Amniotic stem cell (primary cell): ENCODE data around the gene MYO1B.

Experiments
- DNase-seq: peaks from one replicate; lab custom pipeline; 2025; lab: John Stamatoyannopoulos, UW

Gene MYO1B

DNA sequence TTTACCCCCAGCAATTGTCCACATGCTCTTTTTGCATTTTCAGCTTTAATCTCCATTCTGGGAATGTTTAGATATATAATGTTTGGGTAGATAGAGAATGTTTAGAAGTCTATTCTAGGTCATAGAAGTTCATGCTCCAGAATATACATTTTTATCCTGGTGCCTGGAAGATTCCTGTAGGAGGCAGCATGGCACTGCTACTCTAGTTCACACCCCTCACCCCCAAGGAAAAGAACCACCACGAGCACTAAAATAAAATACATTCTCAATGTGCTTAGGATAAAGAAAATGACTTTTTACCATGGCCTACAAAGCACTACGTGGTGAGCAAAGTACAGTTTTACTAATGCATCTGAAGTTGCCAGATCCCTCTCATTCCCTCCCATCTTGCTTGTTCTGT, 53.8 kb downstream of the MYO1B start:
- no peak for DNase-seq

DNA sequence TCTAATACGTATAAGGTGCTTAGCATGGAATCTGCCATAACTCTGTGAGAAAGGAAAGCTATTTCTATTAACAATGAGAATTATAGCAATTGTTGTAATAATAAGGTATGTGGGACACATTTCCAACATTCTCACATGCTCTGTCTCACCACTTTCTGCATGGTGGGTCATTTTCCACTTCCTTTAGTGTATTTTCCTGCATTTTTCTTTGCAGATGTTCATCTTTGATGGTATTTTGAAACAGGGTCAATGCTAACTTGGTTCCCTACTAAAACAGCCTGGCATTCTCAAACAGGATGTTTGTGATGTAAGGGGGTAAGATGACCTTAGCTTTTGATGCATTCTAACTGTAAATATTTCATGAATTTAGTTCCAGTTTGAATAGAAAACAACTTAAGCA, 54.7 kb downstream of the MYO1B start:
- no peak for DNase-seq

DNA sequence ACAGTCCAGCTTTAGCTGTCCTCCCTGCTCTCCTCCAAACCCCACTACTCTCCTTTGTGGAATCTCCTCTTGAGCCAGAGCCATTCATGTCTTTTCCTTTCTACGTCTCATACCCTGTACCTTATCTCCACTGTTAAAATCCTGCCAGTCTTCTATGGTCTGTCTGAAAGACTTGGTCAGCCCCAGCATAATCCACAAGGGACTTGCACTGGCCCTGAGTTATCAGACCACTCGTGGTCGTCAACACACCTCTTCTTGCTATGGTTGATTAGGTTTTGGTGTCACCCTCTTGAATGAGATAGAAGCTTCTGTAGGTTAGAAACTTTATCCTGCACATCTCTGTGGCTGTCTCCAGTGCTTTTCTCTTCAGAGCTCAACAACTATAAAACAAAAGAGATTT, 56.8 kb downstream of the MYO1B start:
- DNase-seq: no peak

DNA sequence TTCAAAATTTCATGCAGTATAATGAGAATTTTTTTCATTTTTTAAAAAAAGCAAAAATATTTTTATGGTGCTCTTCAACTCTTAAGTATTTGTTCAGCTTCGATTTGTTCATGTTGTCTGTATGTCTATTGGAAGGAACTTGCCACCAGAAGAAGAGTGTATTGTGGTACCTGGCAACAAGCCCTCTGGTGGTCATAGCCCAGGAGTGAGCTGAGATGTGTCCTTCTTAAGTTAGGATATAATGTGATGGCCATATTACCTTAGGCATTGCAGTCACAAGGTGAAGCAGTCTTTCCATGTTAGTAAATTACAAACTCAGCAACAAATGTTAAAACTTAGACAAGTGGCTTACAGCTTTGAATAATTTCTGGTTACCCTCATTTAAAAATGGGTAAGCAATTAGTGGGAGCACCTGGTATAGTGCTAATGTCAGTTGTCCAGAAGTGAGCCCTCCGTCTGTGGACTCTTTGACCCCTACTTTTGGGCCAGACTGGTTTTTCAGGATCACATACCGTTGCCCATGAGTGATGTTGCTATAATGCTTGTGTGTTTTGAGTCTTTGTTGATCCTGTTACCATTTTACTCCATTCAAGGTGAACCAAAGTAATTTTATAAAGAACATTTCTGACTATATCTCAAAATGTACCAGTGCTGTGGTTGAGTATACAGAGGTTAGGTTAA, 57.4 kb downstream of the MYO1B start:
- DNase-seq: no peak

DNA sequence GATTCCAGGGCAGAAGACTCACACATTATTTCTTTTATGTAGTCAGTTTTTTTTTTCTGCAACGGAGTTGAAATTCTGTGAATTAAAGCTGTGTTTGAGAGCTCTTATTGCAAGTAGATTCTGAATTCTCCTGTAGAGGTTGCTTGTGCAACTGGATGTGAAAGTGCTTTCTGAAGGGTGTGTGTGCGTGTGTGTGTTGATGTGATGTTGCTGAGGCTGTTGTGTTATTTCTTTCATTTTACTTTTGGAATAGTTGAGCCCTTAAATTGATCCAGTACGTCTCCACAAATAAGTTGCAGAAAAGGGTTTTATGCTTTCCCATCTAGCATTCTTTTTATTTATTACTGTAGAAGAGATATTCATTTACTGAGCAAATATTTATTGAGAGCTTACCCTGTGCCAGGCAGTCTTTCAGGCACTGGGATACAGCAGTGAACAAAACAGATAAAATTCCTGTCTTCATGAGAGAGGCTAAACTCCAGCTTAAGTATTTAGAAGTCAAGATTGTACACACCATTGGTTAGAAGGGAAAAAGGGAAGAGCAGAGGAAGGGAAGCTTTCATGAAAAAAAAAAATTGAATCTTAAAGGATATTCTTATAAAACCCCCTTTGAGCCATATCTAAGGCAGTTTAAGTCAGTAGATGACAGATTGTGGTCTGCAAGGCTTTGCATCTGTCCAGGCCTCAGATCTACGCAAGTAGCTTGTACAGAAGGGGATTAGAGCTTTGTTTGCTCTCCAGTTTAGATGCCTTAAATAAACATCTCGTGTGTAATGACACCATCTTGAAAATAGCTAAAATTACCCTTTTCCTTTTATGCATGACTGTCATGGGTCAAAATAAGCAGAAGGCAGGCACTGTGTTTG, 58.2 kb downstream of the MYO1B start:
- no peak for DNase-seq

DNA sequence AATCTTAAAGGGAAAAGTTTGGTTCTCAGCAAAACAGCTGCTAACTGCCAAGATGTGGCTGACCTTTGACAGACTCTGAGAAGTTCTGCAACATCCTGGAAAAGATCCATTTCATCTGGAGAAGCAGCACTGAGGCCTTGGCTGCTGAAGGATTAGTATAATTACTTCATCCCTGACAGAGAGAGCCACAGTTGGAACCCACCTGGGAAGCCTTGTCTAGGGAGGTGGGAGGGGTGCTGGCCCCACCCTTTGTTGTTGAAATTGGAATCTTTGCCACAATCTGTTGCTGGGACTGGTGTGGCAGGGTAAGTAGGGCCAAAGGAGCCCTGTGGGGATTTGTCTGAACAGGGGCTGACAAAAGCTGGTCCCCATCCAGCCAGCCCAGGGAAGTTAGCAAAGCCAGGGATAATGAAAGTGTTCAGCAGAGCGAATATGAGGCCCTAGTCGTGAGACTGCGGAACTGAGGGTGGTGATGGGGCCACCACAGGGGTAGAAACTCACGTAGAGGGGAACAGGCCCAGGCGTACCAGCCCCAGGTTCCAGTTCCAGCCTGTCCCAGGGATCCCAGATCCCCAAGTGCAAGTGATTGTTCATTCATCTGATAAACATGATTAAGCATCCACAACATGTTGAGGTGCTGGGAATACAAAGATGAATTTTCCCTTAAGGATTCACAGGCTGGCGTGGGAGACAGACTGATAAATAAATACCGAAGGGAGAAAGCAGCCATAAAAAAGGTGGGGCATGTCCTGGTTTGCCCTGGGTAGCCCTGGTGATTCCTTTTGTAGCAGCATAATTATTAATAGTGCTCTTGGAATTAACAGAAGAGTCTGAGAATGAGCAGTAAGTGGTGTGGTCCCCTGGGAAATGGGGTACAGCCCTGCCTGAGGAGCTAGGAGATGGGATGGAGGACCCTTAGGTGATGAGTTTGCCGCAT, 60.0 kb downstream of the MYO1B start:
- DNase-seq: no peak

DNA sequence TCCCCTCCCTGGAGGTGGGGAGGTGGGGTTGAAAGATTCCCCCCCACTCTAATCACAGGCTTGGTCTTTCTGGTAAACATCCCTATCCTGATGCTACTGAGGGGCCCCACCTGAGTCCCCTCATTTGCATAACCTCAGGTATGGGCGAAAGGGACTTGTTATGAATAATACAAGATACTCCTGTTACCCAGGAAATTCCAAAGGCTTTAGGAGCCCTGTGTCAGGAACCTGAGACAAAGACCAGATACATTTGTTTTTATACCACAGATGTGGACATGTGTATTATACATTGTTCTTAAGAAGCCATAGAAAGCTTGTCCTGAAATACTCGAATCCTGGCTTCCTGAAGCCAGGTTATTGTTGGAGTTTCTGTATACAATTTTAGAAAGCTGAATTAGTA, 62.8 kb downstream of the MYO1B start:
- no peak for DNase-seq

DNA sequence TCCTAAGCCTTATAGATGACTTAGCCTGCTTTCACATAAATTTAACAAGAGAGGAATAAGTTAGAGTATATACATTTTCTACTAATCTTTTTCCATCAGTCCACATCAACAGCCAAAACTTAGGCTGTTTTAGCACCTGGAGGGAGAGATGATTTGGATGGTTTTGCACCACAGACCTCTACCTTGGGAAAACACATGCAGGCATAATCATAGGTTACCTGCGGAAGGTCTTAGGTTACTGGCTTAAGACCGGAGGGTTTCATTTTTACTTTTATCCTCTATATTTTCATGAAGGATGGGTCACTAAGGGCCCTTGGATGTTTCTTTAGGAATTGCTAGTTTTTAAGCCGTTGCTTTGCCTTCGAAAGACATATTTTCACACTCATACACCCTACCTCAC, 66.0 kb downstream of the MYO1B start:
- DNase-seq: no peak

DNA sequence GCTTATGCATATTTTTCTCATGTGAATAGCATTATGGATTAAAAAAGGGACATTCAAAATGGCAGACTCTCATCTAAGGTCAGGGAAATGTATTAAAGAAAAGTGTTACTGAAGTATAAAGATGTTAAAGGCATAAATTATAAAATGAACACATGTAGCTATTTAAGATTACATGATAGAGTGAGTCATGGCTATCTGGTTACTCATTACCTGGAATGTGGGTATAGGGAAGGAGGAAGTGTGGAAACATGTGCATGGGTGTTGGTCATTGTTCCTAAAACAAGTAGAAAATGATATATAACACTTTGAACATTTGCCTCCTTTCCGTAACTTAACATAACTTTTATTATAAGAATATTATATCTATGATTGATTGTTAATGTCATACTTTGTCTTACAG, 66.4 kb downstream of the MYO1B start:
- DNase-seq: no peak

DNA sequence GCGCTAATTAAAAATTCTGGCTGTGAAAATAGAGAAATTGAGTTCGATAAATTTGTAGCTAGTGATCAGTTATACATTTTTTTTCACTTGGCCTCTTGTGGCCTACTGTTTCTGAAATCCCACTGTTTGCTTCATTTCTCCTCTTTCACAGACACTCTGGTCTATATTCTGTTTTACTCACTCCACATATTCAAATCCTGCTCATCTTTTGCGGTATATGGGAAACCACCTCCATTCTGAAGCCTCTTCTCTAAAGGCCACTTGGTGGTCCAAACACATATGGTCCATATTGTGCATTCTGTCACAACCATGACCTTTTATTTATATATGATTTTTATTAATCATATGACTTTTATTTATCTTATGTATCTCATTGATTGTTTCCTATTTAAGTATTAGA, 67.0 kb downstream of the MYO1B start:
- no peak for DNase-seq

DNA sequence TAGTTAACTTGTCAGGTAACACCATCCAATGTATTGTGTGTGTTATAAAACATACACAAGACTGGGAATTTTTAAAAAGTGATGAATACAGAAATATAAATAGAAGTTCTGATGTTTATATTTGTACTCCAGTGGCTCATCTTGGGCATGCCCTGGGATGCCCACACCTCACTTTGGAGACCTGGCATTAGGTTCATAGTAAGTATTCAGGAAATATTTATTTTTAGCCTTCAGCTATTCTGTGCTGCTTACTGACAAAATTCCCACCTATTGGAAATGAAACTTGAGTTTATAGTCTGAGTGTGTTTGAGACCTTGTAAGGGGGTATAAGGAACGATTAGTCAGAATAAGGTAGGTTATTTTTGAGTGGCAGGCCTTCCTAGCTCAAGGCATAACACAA, 67.5 kb downstream of the MYO1B start:
- DNase-seq: no peak

DNA sequence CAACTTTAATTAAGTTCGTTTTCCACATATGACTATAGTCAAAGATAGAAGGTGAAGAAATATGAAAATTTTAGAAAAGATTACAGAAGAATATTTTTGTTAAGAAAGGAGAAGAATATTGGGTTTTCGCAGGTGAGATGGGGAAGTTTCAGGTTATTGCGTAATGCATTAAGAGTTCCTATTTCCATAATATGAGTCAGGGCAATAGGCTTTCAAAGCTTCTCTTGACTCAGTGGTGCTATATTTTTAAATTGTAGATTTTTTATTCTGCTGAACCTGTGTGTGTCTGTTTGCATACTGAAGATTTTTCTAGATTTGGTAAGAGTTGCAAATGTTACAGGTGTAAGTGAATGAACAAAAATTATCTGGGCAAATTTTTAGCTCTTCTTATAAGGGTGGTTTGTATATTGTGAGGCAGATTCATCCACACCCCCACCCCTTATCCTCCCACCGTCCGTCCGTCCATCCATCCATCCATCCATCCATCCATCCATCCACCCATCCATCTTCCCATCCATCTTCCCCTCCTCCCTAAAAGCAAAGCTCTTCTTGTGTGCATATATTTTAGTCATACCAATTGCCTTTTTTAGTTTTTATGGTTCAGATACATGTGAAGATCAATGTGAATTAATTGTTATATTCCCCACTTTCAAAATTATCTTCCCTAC, 69.6 kb downstream of the MYO1B start:
- no peak for DNase-seq

DNA sequence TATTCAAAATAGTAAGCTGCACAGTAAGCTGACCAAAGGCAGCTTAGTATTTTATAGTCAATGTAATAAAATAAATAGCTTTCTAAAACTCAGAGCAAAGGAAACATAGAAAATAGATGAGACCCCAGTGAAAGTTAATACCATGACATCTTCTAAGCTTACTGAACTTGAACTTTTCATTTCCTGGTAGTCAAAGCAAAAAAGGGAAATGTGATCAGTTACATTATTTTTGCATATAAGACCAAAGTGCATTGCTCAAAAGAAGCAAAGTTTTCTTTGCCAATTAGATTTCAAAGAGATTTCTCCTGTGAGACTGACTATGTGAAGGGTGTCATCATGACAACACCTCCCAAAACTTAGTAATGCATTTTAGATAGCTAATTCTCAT, 70.2 kb downstream of the MYO1B start:
- no peak for DNase-seq

DNA sequence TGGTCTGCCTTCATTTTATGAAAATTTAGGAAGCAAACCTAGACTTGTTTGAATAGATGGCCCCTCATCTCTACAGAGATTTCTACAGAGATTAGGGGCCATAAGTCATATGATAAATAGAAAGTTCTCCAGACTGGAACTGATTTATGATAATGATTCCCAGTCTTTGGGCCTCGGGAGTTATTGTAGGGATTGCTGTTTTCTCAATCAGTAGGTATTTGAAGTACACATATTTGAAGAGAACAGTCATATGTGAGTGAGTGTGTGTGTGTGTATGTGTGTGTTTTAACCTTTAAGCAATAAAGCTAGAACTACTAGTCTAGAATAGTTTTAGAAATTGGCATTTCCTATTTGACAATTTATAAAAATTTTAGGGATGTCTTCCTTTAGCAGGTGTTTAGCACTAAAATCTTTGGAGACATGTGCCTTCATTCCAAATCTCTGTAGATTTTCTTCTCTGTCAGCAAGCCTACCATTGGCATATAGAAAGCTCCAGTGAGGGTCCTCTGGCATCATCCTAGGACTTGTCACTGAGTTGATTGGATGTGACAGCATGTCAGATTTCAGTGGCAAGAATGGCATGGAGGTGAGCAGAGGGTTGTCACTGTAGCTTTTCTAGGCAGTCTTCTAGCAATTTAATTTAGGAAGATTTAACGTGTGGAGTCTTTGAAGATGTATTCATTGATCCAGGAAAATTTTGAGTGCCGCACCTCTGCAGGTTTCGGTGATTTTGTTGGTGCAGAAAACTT, 71.2 kb downstream of the MYO1B start:
- DNase-seq: no peak

DNA sequence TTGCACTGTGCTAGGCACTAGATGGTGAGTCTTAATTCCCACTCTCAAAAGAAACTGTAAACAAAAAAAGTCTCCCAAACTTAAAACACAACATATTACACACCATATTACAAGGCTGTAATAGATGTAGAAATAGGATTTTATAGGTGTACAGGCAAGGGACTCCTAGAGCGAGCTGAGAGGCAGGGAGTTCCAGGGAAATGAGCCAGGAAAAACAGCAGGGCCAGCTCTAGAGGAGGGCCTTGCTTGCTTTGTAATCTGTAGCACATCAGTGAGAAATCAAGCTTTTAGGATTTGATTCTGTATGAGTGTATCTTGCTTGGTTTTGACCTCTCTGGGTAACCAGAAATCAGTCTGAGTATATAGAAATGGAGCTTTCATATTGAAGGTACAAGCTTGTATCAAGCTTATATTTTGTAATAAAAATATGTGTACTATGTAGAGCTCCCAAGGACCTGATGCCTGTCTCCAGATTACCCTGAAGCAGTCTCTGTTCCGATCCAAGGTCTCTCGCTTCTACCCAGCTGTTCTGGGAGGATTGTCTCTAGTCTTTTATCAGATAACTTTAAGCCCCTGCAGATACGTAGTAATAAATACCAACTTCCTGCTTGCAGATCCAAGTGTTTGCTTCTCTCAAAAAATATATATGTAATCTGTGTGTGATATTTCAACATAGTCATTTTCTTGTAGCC, 73.0 kb downstream of the MYO1B start:
- no peak for DNase-seq

DNA sequence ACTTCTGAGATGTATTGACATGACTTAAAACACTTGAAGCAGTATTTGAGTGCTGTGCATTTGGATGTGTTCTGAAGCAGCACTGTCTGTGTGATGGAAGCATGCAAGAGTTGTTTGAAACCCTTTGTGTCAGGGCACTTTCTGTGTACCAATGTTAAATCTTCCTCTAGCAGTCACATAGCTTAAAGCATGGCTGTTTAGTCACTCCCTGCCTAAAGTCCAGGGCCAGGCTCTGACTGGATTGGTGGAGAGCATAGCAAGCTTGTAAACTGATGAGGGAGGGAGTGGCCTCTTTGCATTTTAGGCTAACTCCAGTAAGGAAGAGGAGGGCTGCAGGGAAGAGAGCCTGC, 73.5 kb downstream of the MYO1B start:
- DNase-seq: no peak

DNA sequence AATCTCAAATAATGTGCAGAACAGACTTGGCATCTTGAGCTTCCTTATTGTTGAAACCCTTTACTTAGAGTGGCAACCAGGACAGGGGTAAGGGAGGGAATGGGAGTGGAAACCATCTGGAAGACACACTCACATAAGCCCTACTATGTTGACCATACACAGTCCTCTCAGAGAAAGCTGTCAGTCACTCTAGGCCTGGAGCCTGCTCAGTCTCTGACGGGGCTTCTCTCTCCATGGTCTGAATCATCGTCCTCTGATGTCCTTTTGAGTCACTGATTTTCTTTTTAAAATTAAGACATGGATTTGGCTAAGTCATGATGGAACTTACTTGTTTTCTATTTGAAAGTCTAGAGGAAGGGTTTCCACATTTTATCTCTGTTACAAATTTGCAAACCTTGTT, 74.0 kb downstream of the MYO1B start:
- peak; percentile 40 for DNase-seq

DNA sequence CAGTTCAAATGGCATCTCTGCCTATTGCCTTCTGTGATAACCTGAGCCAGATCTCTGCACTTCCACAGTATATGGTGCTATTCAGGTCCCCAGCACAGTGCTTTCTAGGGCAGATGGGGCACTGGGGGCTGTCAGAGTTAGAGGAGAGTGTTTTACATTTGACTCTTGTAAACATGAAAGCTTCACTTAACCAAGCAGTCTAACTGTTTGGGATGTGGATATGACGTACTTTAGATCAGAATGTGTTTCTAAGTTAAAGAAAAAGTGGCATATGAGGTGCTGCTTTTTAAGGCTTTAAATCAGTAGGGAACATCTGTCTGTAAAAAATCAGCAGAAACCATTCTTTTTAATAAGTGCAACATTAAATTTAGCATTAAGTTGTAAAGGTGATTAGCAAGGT, 75.7 kb downstream of the MYO1B start:
- DNase-seq: no peak

DNA sequence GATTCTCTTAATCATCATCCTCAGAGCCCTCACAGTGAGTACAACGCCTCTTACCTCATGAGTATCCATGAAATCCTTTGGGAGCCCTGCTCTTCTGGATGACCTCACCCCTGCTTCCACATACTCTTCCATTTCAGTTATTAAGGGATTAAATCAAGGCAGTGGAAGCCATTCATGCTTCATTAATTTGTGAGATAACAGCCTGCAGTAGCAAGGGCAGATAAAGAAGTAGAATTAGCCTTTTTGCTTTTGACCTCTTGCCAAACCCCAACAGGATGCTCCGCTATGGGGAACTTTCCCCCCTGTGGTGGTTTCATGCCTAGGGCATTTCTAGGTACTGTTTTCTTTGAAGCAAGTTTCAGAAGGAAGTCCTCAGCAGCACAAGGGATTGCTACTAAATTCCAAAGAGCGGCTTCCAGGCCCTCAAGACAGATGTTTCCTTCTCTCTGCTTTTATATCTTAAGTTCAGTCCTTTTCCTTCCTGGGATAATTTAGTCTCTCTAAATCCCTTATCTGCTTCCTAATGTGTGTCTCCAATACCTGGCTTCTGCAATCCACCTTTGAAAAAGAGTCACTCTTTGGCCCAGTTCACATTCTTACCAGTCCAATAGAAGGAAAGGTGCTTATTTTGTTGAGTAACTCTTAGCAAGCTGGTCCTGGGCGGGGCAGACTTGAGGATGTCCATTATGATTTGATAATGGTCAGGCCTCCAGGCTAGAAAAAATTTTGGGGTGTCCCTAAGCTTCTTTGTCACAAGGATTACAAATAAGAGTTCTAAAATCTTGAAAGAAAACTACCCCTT, 76.9 kb downstream of the MYO1B start:
- DNase-seq: no peak
